H1 (cell line): ENCODE results near the gene UMPS. TPM values are rescaled to one million over a fixed set of nuclear protein-coding genes. Genes with fewer than 3 reads are reported as not detected.
A peak's percentile ranks its signal among the peaks of the same experiment; 100 is the strongest.

ENCODE experiments used
- CTCF ChIA-PET: fragments of 300-600 bp; sonication (Branson Sonifier 250); formaldehyde crosslinking; loops from one replicate; lab custom pipeline; 2021; ENCODE audit not compliant: partially characterized antibody; lab: Charles Lee
- POLR2A ChIA-PET: fragments of 300-600 bp; sonication (Branson Sonifier 250); formaldehyde crosslinking; loops from one replicate; lab custom pipeline; 2021; ENCODE audit warnings: inconsistent platforms; ENCODE audit not compliant: partially characterized antibody; lab: Charles Lee
- DNase-seq, 2 experiments: peaks; one replicate each; pipeline versions ENCODE4 v3.0.0 to v3.0.0-alpha.2; 2010 to 2022; ENCODE audit warnings: low spot score in 2 of 2, low read depth in 1 of 2, mixed read lengths in 1 of 2
- FAIRE-seq: peaks from 2 replicates; lab custom pipeline; 2011; peaks lifted over from hg19 to GRCh38; lab: Jason Lieb, UNC
- H2AFZ ChIP-seq: 2 replicates; pipeline ENCODE4 v1.8.1; 2012; ENCODE audit warnings: low read length, inconsistent platforms
- H2AK5ac ChIP-seq: 2 replicates; pipeline ENCODE4 v1.6.1; 2013; ENCODE audit warnings: low read depth, low read length
- H2BK120ac ChIP-seq: replicated peaks from 2 replicates; pipeline ENCODE3; 2013; ENCODE audit warnings: low read depth, low read length, inconsistent platforms
- H2BK12ac ChIP-seq: 2 replicates; pipeline ENCODE4 v1.6.1; 2013; ENCODE audit warnings: low read depth, low read length
- H2BK15ac ChIP-seq: 2 replicates; pipeline ENCODE4 v1.6.1; 2013; ENCODE audit warnings: low read length
- H2BK20ac ChIP-seq: 2 replicates; pipeline ENCODE4 v1.6.1; 2013; ENCODE audit warnings: low read length
- H2BK5ac ChIP-seq: 2 replicates; pipeline ENCODE4 v1.6.1; 2013; ENCODE audit warnings: low read depth, low read length
- H3K14ac ChIP-seq: 2 replicates; pipeline ENCODE4 v1.6.1; 2013; ENCODE audit warnings: inconsistent platforms; ENCODE audit not compliant: insufficient read length
- H3K18ac ChIP-seq: 2 replicates; pipeline ENCODE4 v1.6.1; 2013; ENCODE audit warnings: low read length; ENCODE audit errors: extremely low read depth
- H3K23ac ChIP-seq: 2 replicates; pipeline ENCODE4 v1.6.1; 2013; ENCODE audit warnings: inconsistent platforms; ENCODE audit not compliant: insufficient read length
- H3K23me2 ChIP-seq: 2 replicates; pipeline ENCODE4 v1.6.1; 2013; ENCODE audit warnings: low read depth, low read length
- H3K27ac ChIP-seq: 2 replicates; pipeline ENCODE4 v1.6.1; 2011; ENCODE audit warnings: low read depth, low read length, inconsistent platforms
- H3K27me3 ChIP-seq, 4 experiments: replicated peaks in 1 of 4; 1 replicate in 1 of 4; 2 replicates in 3 of 4; pipeline versions ENCODE4 v1.6.1 to v1.8.1; 2011 to 2013; ENCODE audit warnings: low read length in 3 of 4, mild to moderate bottlenecking in 3 of 4, inconsistent platforms in 2 of 4, mixed read lengths in 2 of 4, moderate library complexity in 1 of 4; ENCODE audit not compliant: control insufficient read depth in 3 of 4, insufficient read depth in 3 of 4; ENCODE audit errors: extremely low read depth in 1 of 4
- H3K36me3 ChIP-seq, 4 experiments: 2 replicates each; pipeline versions ENCODE4 v1.6.1 to v1.8.1; 2011 to 2013; ENCODE audit warnings: mild to moderate bottlenecking in 4 of 4, low read length in 3 of 4, moderate library complexity in 2 of 4, control low read depth in 1 of 4, inconsistent platforms in 1 of 4; ENCODE audit not compliant: insufficient read depth in 4 of 4, control insufficient read depth in 2 of 4
- H3K4ac ChIP-seq: replicated peaks from 2 replicates; pipeline ENCODE3; 2013; ENCODE audit warnings: low read length, low read depth, mixed read lengths, inconsistent platforms; ENCODE audit not compliant: insufficient read length
- H3K4me1 ChIP-seq, 4 experiments: replicated peaks in 1 of 4; 1 replicate in 1 of 4; 2 replicates in 3 of 4; pipeline versions ENCODE4 v1.6.1 to v1.8.1; 2011 to 2013; ENCODE audit warnings: low read length in 3 of 4, inconsistent platforms in 2 of 4, mixed read lengths in 1 of 4; ENCODE audit not compliant: insufficient read depth in 4 of 4, control insufficient read depth in 3 of 4
- H3K4me2 ChIP-seq, 2 experiments: 2 replicates each; pipeline versions ENCODE4 v1.6.1 to v1.8.1; 2011 to 2013; ENCODE audit warnings: low read depth in 2 of 2, low read length in 2 of 2, control low read depth in 1 of 2, inconsistent platforms in 1 of 2, mild to moderate bottlenecking in 1 of 2; ENCODE audit not compliant: insufficient read depth in 1 of 2
- H3K4me3 ChIP-seq, 4 experiments: fragments of 200-600, 300-600 bp in 1 of 4; sonication (generic), shearing (Covaris generic), sonication (Bioruptor Twin) in 1 of 4; 2 replicates each; pipeline versions ENCODE4 v1.5.1 to v1.8.1; 2011 to 2016; ENCODE audit warnings: low read length in 4 of 4, low read depth in 3 of 4, control low read depth in 2 of 4, inconsistent platforms in 2 of 4, mild to moderate bottlenecking in 2 of 4, mixed read lengths in 1 of 4, moderate library complexity in 1 of 4; ENCODE audit not compliant: insufficient read depth in 2 of 4; ENCODE audit errors: extremely low read depth in 1 of 4
- H3K56ac ChIP-seq: replicated peaks from 2 replicates; pipeline ENCODE3; 2013; ENCODE audit warnings: low read depth, mild to moderate bottlenecking, mixed read lengths, low read length, inconsistent platforms; ENCODE audit not compliant: insufficient read length
- H3K79me1 ChIP-seq: 2 replicates; pipeline ENCODE4 v1.6.1; 2013; ENCODE audit warnings: low read depth, low read length, control low read depth
- H3K79me2 ChIP-seq, 2 experiments: 2 replicates each; pipeline versions ENCODE4 v1.6.1 to v1.8.1; 2012 to 2013; ENCODE audit warnings: low read length in 2 of 2, mild to moderate bottlenecking in 2 of 2, inconsistent platforms in 1 of 2; ENCODE audit not compliant: insufficient read depth in 2 of 2, control insufficient read depth in 1 of 2
- H3K9ac ChIP-seq, 4 experiments: replicated peaks in 1 of 4; 1 replicate in 1 of 4; 2 replicates in 3 of 4; pipeline versions ENCODE4 v1.6.1 to v1.8.1; 2011 to 2013; ENCODE audit warnings: low read depth in 3 of 4, low read length in 3 of 4, control low read depth in 2 of 4, mild to moderate bottlenecking in 2 of 4, moderate library complexity in 2 of 4, inconsistent platforms in 1 of 4; ENCODE audit errors: extremely low read depth in 1 of 4
- H3K9me3 ChIP-seq, 2 experiments: 2 replicates each; pipeline versions ENCODE4 v1.6.1 to v1.8.1; 2012 to 2013; ENCODE audit warnings: mild to moderate bottlenecking in 2 of 2, moderate library complexity in 2 of 2, control low read depth in 1 of 2, inconsistent platforms in 1 of 2, low read depth in 1 of 2, low read length in 1 of 2, mixed read lengths in 1 of 2; ENCODE audit not compliant: insufficient read depth in 2 of 2
- H4K20me1 ChIP-seq, 2 experiments: replicated peaks in 1 of 2; 2 replicates each; pipeline versions ENCODE3 to v1.8.1; 2011 to 2013; ENCODE audit warnings: inconsistent platforms in 2 of 2, low read length in 2 of 2, mild to moderate bottlenecking in 1 of 2; ENCODE audit not compliant: insufficient read depth in 2 of 2, control insufficient read depth in 1 of 2
- H4K5ac ChIP-seq: 2 replicates; pipeline ENCODE4 v1.6.1; 2013; ENCODE audit warnings: low read length, low read depth, mixed read lengths, inconsistent platforms; ENCODE audit not compliant: insufficient read length
- H4K8ac ChIP-seq: 2 replicates; pipeline ENCODE4 v1.8.0; 2013; ENCODE audit warnings: mild to moderate bottlenecking, moderate library complexity, low read length, inconsistent platforms; ENCODE audit not compliant: insufficient read depth; ENCODE audit errors: extremely low read depth
- H4K91ac ChIP-seq: replicated peaks from 2 replicates; pipeline ENCODE3; 2013; ENCODE audit warnings: low read length, mixed read lengths, inconsistent platforms; ENCODE audit not compliant: insufficient read length
- CHD2 ChIP-seq: IDR thresholded peaks from 2 replicates; pipeline ENCODE4 v1.6.1; 2012; ENCODE audit warnings: low read length, improper control_type of control experiment
- EGR1 ChIP-seq: IDR thresholded peaks from 2 replicates; pipeline ENCODE4 v1.6.1; 2011; ENCODE audit warnings: low read depth, low read length, borderline replicate concordance
- EP300 ChIP-seq, 2 experiments: IDR thresholded peaks; 1 replicate in 1 of 2; 2 replicates in 1 of 2; pipeline ENCODE4 v1.6.1; 2011 to 2012; ENCODE audit warnings: low read depth in 2 of 2, low read length in 2 of 2, mild to moderate bottlenecking in 2 of 2, borderline replicate concordance in 1 of 2, inconsistent platforms in 1 of 2, moderate library complexity in 1 of 2
- HDAC6 ChIP-seq: IDR thresholded peaks from one replicate; pipeline ENCODE4 v1.7.1; 2012; ENCODE audit warnings: low read depth, mild to moderate bottlenecking, inconsistent platforms, low read length, moderate library complexity
- KDM1A ChIP-seq: fragments of 200-600, 300-600 bp; sonication (generic); IDR thresholded peaks from 2 replicates; pipeline ENCODE4 v1.7.1; 2016; ENCODE audit warnings: mild to moderate bottlenecking, low read length, borderline replicate concordance
- NANOG ChIP-seq: IDR thresholded peaks from 2 replicates; pipeline ENCODE4 v1.6.1; 2011; ENCODE audit warnings: low read length, low read depth, mild to moderate bottlenecking, inconsistent platforms; ENCODE audit not compliant: insufficient read depth, poor library complexity, severe bottlenecking
- RXRA ChIP-seq: IDR thresholded peaks from 2 replicates; pipeline ENCODE4 v1.6.1; 2011; ENCODE audit warnings: low read depth, mild to moderate bottlenecking, low read length, moderate library complexity; ENCODE audit not compliant: insufficient read depth
- SP4 ChIP-seq: IDR thresholded peaks from 2 replicates; pipeline ENCODE4 v1.6.1; 2012; ENCODE audit warnings: low read length, inconsistent platforms
- SRF ChIP-seq: IDR thresholded peaks from 2 replicates; pipeline ENCODE4 v1.6.1; 2011; ENCODE audit warnings: mild to moderate bottlenecking, low read depth, low read length, moderate library complexity
- TCF12 ChIP-seq: IDR thresholded peaks from 2 replicates; pipeline ENCODE4 v1.6.1; 2011; ENCODE audit warnings: low read depth, mild to moderate bottlenecking, low read length
- ZNF274 ChIP-seq: IDR thresholded peaks from 2 replicates; pipeline ENCODE4 v1.7.0; 2012; ENCODE audit warnings: low read length, borderline replicate concordance; ENCODE audit errors: extremely low read depth
- WGBS, 2 experiments: shearing (Covaris generic) in 1 of 2; methylation state at CpG; one replicate each; pipeline versions ENCODE4 v1.1.6 to v1.1.7; 2013 to 2015; ENCODE audit warnings: low lambda C conversion rate in 2 of 2, mixed read lengths in 2 of 2, inconsistent platforms in 1 of 2, low coverage in 1 of 2, missing lambda C conversion rate in 1 of 2; ENCODE audit not compliant: insufficient replicate concordance in 2 of 2, insufficient coverage in 1 of 2, insufficient read length in 1 of 2; ENCODE audit errors: extremely low coverage in 1 of 2, missing lambda C conversion rate in 1 of 2; 5-methylcytosine and 5-hydroxymethylcytosine counted together
- polyA plus RNA-seq, 7 experiments: library from polyadenylated mRNA; depleted of rRNA in 3 of 7; stranded (reverse) in 5 of 7; unstranded in 2 of 7; fragments of >200 nt in 5 of 7; fragments of 200-250 nt in 2 of 7; gene quantifications; 1 replicate in 5 of 7; 2 replicates in 1 of 7; 4 replicates in 1 of 7; pipeline versions ENCODE4 v1.2.1 to v1.2.3, GENCODE V29; 2011 to 2013; ENCODE audit warnings: missing spikeins in 2 of 7, mixed read lengths in 2 of 7
- total RNA-seq: library from RNA; stranded (reverse); fragmentation: NEBNext Ultra II Directional; extraction: Animal tissue kit (Norgen Biotek cat#: 25700); gene quantifications from 2 replicates; pipeline ENCODE4 v1.2.1, GENCODE V29; 2021
- TF ChIP-seq, protein P1 (sequence below): IDR thresholded peaks from 2 replicates; pipeline ENCODE4 v1.6.1; 2011; ENCODE audit warnings: low read depth, mild to moderate bottlenecking, low read length; ENCODE audit not compliant: insufficient read depth

Gene UMPS
- total and polyA plus RNA-seq, 2 of the 8 experiments (the other 6 are each of a cell fraction or from before 2014, with no cell fraction given), result 32.8 to 59.0 TPM

DNA sequence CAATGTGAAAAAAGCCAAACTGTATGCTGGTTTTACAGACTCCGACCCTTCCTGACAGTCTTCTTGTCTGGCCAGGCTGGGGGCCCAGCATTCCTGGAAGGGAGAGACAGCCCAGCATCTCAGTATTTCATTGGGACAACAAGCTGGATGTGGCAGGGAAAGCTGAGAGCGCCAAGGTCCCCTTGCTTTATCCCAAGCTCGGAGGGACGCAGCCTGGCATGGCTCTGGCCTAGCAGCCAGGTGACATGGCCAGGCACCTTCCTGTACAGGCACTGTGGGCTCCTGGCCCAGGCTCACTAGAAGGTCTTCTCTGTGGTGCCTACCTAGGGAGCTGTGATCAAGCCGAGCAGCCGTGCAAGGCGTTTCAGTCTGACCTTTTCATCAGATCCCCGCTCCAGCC lies 33.0 kb downstream of the UMPS start:
- 94% methylated on average over 8 of the region's 8 CpGs; no CpG with 5 or more reads in 1 of the 2 experiments for WGBS, 2 experiments
- no peak overlapping the region for H3K4me3 ChIP-seq
- H3K4me2 ChIP-seq, result no peak overlapping the region
- H3K27ac ChIP-seq, result no peak overlapping the region
- H4K8ac ChIP-seq, result no peak overlapping the region
- H2BK5ac ChIP-seq, result peak overlapping the region; percentile 44; the same call in 1 of the 2 replicates
- no peak overlapping the region for H3K14ac ChIP-seq
- no peaks in the 10 kb centered on the region for H3K79me2 ChIP-seq
- no peaks in the 10 kb centered on the region for H3K79me1 ChIP-seq
- no peak for TF ChIP-seq KDM1A
- no peak for TF ChIP-seq SRF
- no peak for TF ChIP-seq EP300 (IDR thresholded peaks at IDR 0.05; ENCODE audit: borderline replicate concordance in 1 of 2, low read depth in 2 of 2, low read length in 2 of 2)
- TF ChIP-seq, protein P1, sequence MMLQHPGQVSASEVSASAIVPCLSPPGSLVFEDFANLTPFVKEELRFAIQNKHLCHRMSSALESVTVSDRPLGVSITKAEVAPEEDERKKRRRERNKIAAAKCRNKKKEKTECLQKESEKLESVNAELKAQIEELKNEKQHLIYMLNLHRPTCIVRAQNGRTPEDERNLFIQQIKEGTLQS, result no peak
- TF ChIP-seq ZNF274, result no peak
- TF ChIP-seq EGR1, result no peak
- TF ChIP-seq TCF12, result no peak
- no peak for TF ChIP-seq RXRA
- no peak for TF ChIP-seq NANOG
- no peak for TF ChIP-seq SP4
- no peak for TF ChIP-seq CHD2
- TF ChIP-seq HDAC6, result no peak
- H2BK120ac ChIP-seq, result no peak overlapping the region
- H2AFZ ChIP-seq, result no peak overlapping the region
- H3K36me3 ChIP-seq, result peaks cover 11 to 32% (median 28%) of the 10 kb centered on the region in 4 experiments; a peak in 7 of 8 replicates
- H2BK12ac ChIP-seq, result no peak overlapping the region
- no peaks in the 10 kb centered on the region for H3K23me2 ChIP-seq
- DNase-seq, result no peak
- H2BK20ac ChIP-seq, result no peak overlapping the region
- no peaks in the 10 kb centered on the region; a peak in 2 of 7 replicates for H3K4me1 ChIP-seq
- no peak overlapping the region for H2AK5ac ChIP-seq
- peaks cover 1 to 2% of the 10 kb centered on the region in 2 experiments for H4K20me1 ChIP-seq
- CTCF ChIA-PET, result interaction anchor here (0.8 to 11.6 kb wide), 8 partner anchors 9 to 142 kb away, joined by 3 to 173 read pairs (median 4); no protein-coding TSS in a partner anchor
- H3K4ac ChIP-seq, result no peak overlapping the region
- no peak for FAIRE-seq
- H3K56ac ChIP-seq, result no peak overlapping the region
- no peak overlapping the region for H3K9ac ChIP-seq
- POLR2A ChIA-PET, result interaction anchor here (1.0 to 1.9 kb wide), 5 partner anchors 18 to 150 kb away, joined by 3 to 4 read pairs (median 3); partner anchors contain the start of gene UMPS
- H4K91ac ChIP-seq, result no peak overlapping the region
- no peak overlapping the region for H3K23ac ChIP-seq
- no peak overlapping the region for H3K18ac ChIP-seq
- no peak overlapping the region for H4K5ac ChIP-seq
- no peak overlapping the region for H2BK15ac ChIP-seq
- H3K27me3 ChIP-seq, result no peaks in the 10 kb centered on the region; a peak in 1 of 7 replicates
- no peaks in the 10 kb centered on the region for H3K9me3 ChIP-seq
